Activated naive CD8-positive, alpha-beta T cell treated with anti-CD3 and anti-CD28 coated beads for 36 hours (primary cell): ENCODE measurements around the gene ZNF281. TPM values are rescaled to one million over a fixed set of nuclear protein-coding genes. Genes with fewer than 3 reads are reported as not detected.
"Not testable (repeated sequence)": the region's sequence is repeated elsewhere in the genome, so short reads cannot be mapped to it uniquely, and the experiment has no call there.

Experiments
- DNase-seq: peaks from one replicate; pipeline ENCODE4 v3.0.0; 2021
- H3K27ac Mint-ChIP-seq: one replicate; pipeline ENCODE4 v1.8.0; 2022; ENCODE audit warnings: mild to moderate bottlenecking, moderate library complexity, mixed read lengths
- H3K27me3 Mint-ChIP-seq: one replicate; pipeline ENCODE4 v1.8.0; 2022; ENCODE audit warnings: mild to moderate bottlenecking, mixed read lengths
- H3K36me3 Mint-ChIP-seq: one replicate; pipeline ENCODE4 v1.8.0; 2021; ENCODE audit warnings: mild to moderate bottlenecking, mixed read lengths
- H3K4me1 Mint-ChIP-seq: one replicate; pipeline ENCODE4 v1.8.0; 2021; ENCODE audit warnings: mixed read lengths
- H3K4me3 Mint-ChIP-seq: one replicate; pipeline ENCODE4 v1.8.0; 2022; ENCODE audit warnings: mild to moderate bottlenecking, moderate library complexity, mixed read lengths
- H3K9me3 Mint-ChIP-seq: one replicate; pipeline ENCODE4 v1.8.0; 2022; ENCODE audit warnings: mixed read lengths
- total RNA-seq, 2 experiments: library from RNA; stranded (reverse); gene quantifications; one replicate each; pipeline ENCODE4 v1.2.3, GENCODE V29; 2021

ZNF281 gene
- total RNA-seq, 2 experiments from 2014 or later = 20.4 to 20.8 TPM

- Mint-ChIP-seq H3K4me1 (peaks cover 21% of the 10 kb centered on the region), H3K27ac (peak overlapping the region; percentile 45)
- peak; percentile 10 for DNase-seq
- H3K9me3 Mint-ChIP-seq, H3K36me3 Mint-ChIP-seq, H3K4me3 Mint-ChIP-seq, H3K27me3 Mint-ChIP-seq: not testable (repeated sequence)
These were observed 28.6 kb upstream of the ZNF281 start for GRCh38 chr1:200438413-200438812.

GRCh38 chr1:200437556-200438203, 27.8 kb upstream of the ZNF281 start:
- H3K9me3 Mint-ChIP-seq = peaks cover 2% of the 10 kb centered on the region
- peak overlapping the region; percentile 84 for H3K27ac Mint-ChIP-seq
- peaks cover 2% of the 10 kb centered on the region for H3K36me3 Mint-ChIP-seq
- H3K27me3 Mint-ChIP-seq = no peaks in the 10 kb centered on the region
- H3K4me1 Mint-ChIP-seq = peaks cover 24% of the 10 kb centered on the region
- no peak for DNase-seq
- H3K4me3 Mint-ChIP-seq = peak overlapping the region; percentile 18

- Mint-ChIP-seq H3K9me3 (peaks cover 2% of the 10 kb centered on the region), H3K4me1 (peaks cover 26% of the 10 kb centered on the region)
These were observed 27.3 kb upstream of the ZNF281 start for GRCh38 chr1:200437088-200437487.

GRCh38 chr1:200436436-200436835, 26.6 kb upstream of the ZNF281 start:
- peaks cover 26% of the 10 kb centered on the region for H3K4me1 Mint-ChIP-seq
- H3K4me3 Mint-ChIP-seq = no peak overlapping the region
- H3K9me3 Mint-ChIP-seq = peaks cover 2% of the 10 kb centered on the region
- H3K36me3 Mint-ChIP-seq = peaks cover 2% of the 10 kb centered on the region
- no peaks in the 10 kb centered on the region for H3K27me3 Mint-ChIP-seq
- no peak overlapping the region for H3K27ac Mint-ChIP-seq
- no peak for DNase-seq

More at GRCh38 chr1:200437088-200437487, 27.3 kb upstream of the ZNF281 start:
- Mint-ChIP-seq H3K4me3 (no peak overlapping the region), H3K27me3 (no peaks in the 10 kb centered on the region), H3K36me3 (peaks cover 2% of the 10 kb centered on the region), H3K27ac (peak overlapping the region; percentile 84)
- no peak for DNase-seq

GRCh38 chr1:200435200-200435780, 25.5 kb upstream of the ZNF281 start:
- Mint-ChIP-seq H3K4me1 (peaks cover 26% of the 10 kb centered on the region), H3K27me3 (no peaks in the 10 kb centered on the region), H3K9me3 (peaks cover 2% of the 10 kb centered on the region), H3K4me3 (no peak overlapping the region), H3K27ac (no peak overlapping the region), H3K36me3 (peaks cover 2% of the 10 kb centered on the region)
- DNase-seq = no peak

GRCh38 chr1:200433586-200433985, 23.8 kb upstream of the ZNF281 start:
- no peak for DNase-seq
- peaks cover 1% of the 10 kb centered on the region for H3K9me3 Mint-ChIP-seq
- H3K4me1 Mint-ChIP-seq = peaks cover 32% of the 10 kb centered on the region
- H3K36me3 Mint-ChIP-seq = peaks cover 2% of the 10 kb centered on the region
- no peaks in the 10 kb centered on the region for H3K27me3 Mint-ChIP-seq
- H3K4me3 Mint-ChIP-seq = no peak overlapping the region
- H3K27ac Mint-ChIP-seq = no peak overlapping the region

GRCh38 chr1:200432586-200432985, 22.8 kb upstream of the ZNF281 start:
- H3K4me3 Mint-ChIP-seq = no peak overlapping the region
- peaks cover 30% of the 10 kb centered on the region for H3K4me1 Mint-ChIP-seq
- H3K9me3 Mint-ChIP-seq = no peaks in the 10 kb centered on the region
- peaks cover 2% of the 10 kb centered on the region for H3K36me3 Mint-ChIP-seq
- peak overlapping the region; percentile 19 for H3K27ac Mint-ChIP-seq
- H3K27me3 Mint-ChIP-seq = no peaks in the 10 kb centered on the region
- no peak for DNase-seq

GRCh38 chr1:200429221-200429751, 19.4 kb upstream of the ZNF281 start:
- H3K27ac Mint-ChIP-seq = no peak overlapping the region

GRCh38 chr1:200428482-200429205, 18.8 kb upstream of the ZNF281 start:
- Mint-ChIP-seq H3K4me3 (no peak overlapping the region), H3K9me3 (no peaks in the 10 kb centered on the region), H3K4me1 (peaks cover 17% of the 10 kb centered on the region), H3K27ac (no peak overlapping the region), H3K36me3 (no peaks in the 10 kb centered on the region), H3K27me3 (no peaks in the 10 kb centered on the region)
- DNase-seq = no peak

More at GRCh38 chr1:200429221-200429751, 19.4 kb upstream of the ZNF281 start:
- Mint-ChIP-seq H3K4me1 (peaks cover 17% of the 10 kb centered on the region), H3K9me3 (no peaks in the 10 kb centered on the region), H3K4me3 (no peak overlapping the region), H3K36me3 (no peaks in the 10 kb centered on the region), H3K27me3 (no peaks in the 10 kb centered on the region)
- DNase-seq = no peak

- Mint-ChIP-seq H3K27me3 (no peaks in the 10 kb centered on the region), H3K9me3 (no peaks in the 10 kb centered on the region), H3K4me3 (no peak overlapping the region), H3K4me1 (peaks cover 15% of the 10 kb centered on the region), H3K27ac (no peak overlapping the region), H3K36me3 (no peaks in the 10 kb centered on the region)
- DNase-seq = no peak
These were observed 17.9 kb upstream of the ZNF281 start for GRCh38 chr1:200427744-200428143.

- no peak overlapping the region for H3K27ac Mint-ChIP-seq
- no peaks in the 10 kb centered on the region for H3K36me3 Mint-ChIP-seq
These were observed 16.4 kb upstream of the ZNF281 start for GRCh38 chr1:200426196-200426595.

GRCh38 chr1:200423235-200423634, 13.4 kb upstream of the ZNF281 start:
- Mint-ChIP-seq H3K36me3 (no peaks in the 10 kb centered on the region), H3K9me3 (no peaks in the 10 kb centered on the region), H3K4me3 (no peak overlapping the region), H3K27me3 (peaks cover 1% of the 10 kb centered on the region), H3K27ac (no peak overlapping the region), H3K4me1 (peaks cover 4% of the 10 kb centered on the region)
- no peak for DNase-seq

More at GRCh38 chr1:200426196-200426595, 16.4 kb upstream of the ZNF281 start:
- H3K9me3 Mint-ChIP-seq = no peaks in the 10 kb centered on the region
- H3K27me3 Mint-ChIP-seq = no peaks in the 10 kb centered on the region
- DNase-seq = no peak
- peaks cover 13% of the 10 kb centered on the region for H3K4me1 Mint-ChIP-seq
- H3K4me3 Mint-ChIP-seq = no peak overlapping the region

- DNase-seq = no peak
- peaks cover 5% of the 10 kb centered on the region for H3K27me3 Mint-ChIP-seq
- H3K4me3 Mint-ChIP-seq = no peak overlapping the region
These were observed 12.4 kb upstream of the ZNF281 start for GRCh38 chr1:200422211-200422610.

GRCh38 chr1:200415789-200416593, 6.2 kb upstream of the ZNF281 start:
- DNase-seq = no peak
- Mint-ChIP-seq H3K36me3 (no peaks in the 10 kb centered on the region), H3K27ac (no peak overlapping the region), H3K27me3 (peaks cover 5% of the 10 kb centered on the region), H3K4me3 (no peak overlapping the region), H3K9me3 (no peaks in the 10 kb centered on the region), H3K4me1 (peaks cover 13% of the 10 kb centered on the region)

More at GRCh38 chr1:200422211-200422610, 12.4 kb upstream of the ZNF281 start:
- Mint-ChIP-seq H3K4me1 (no peaks in the 10 kb centered on the region), H3K9me3 (no peaks in the 10 kb centered on the region), H3K36me3 (no peaks in the 10 kb centered on the region), H3K27ac (no peak overlapping the region)
